ENCODE measurements around the gene CNPY3.

- TF ChIP-seq POLR2A (IDR thresholded peaks at IDR 0.05) (no peak), CTCF (IDR thresholded peaks at IDR 0.05) (no peak), POLR2AphosphoS5 (IDR thresholded peaks at IDR 0.05) (no peak)
These were observed 9.1 kb downstream of the CNPY3 start for GRCh38 chr6:42938428-42938796.

Measured in gastroesophageal sphincter (tissue), 3 donors.